Measurements from ENCODE around the gene ITGB8.

The ITGB8 gene

DNA sequence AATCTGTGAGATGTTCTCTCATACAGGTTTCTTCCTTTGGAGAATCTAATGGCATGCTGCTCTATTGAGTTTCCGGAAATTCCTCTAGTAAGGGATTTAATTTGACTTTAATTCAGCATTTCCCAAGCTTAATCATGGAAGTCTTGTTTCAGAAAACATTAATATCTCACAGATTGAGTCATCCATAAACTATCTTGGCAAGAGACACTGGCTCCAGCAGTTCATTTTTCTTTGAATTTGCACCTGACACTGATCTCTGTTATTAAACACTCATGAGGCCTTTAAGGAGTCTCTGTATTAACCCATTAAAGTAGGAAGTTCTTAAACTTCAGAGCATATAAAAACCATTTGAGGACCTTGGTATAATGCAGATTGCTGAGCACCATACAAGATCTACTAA lies 3.6 kb upstream of the ITGB8 start:
- no peak overlapping the region for H3K27ac ChIP-seq
- no peak for TF ChIP-seq ZFX (IDR thresholded peaks at IDR 0.05; ENCODE audit: borderline replicate concordance)
- TF ChIP-seq, protein P1, sequence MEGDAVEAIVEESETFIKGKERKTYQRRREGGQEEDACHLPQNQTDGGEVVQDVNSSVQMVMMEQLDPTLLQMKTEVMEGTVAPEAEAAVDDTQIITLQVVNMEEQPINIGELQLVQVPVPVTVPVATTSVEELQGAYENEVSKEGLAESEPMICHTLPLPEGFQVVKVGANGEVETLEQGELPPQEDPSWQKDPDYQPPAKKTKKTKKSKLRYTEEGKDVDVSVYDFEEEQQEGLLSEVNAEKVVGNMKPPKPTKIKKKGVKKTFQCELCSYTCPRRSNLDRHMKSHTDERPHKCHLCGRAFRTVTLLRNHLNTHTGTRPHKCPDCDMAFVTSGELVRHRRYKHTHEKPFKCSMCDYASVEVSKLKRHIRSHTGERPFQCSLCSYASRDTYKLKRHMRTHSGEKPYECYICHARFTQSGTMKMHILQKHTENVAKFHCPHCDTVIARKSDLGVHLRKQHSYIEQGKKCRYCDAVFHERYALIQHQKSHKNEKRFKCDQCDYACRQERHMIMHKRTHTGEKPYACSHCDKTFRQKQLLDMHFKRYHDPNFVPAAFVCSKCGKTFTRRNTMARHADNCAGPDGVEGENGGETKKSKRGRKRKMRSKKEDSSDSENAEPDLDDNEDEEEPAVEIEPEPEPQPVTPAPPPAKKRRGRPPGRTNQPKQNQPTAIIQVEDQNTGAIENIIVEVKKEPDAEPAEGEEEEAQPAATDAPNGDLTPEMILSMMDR (IDR thresholded peaks at IDR 0.05) = no peak

DNA sequence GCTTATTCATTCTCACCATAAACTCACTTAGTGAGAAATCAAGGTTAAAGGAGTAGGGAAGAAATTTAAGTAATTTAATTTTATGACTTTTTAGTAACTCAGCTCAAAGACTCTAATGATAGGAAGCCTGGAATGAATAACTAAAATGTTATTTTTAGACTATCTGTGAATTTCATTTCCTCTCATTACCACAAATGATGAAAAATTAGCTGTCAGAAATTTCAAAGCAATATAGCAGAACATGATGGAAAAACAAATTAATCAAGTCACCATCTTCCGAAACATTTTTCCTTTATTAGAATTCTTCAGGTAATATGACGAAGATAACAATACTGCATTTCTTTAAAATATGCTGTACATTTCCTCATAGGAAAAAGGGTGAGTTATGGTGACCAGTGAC lies 2.7 kb upstream of the ITGB8 start:
- TF ChIP-seq ZFX (IDR thresholded peaks at IDR 0.05; ENCODE audit: borderline replicate concordance) = no peak
- TF ChIP-seq, protein P1 (IDR thresholded peaks at IDR 0.05) = no peak
- no peak overlapping the region for H3K27ac ChIP-seq

DNA sequence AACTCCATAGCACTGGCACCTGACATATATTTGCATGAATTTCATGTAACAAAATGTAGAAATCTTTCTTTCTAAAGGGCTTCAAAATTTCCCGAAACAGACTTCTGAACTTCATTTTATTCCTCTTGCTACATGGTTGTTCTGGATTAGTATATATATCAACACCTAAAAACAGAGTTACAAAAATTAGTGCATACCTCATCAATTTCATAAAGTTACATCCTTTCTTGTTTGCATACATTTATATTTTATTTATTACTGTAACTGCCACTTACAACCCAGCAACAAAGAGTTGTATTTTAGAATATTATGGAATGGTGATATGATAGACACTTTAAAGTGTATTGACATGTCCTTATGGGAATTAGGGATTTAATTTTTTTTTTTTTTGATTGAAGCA lies 2.0 kb upstream of the ITGB8 start:
- peak overlapping the region; percentile 93 for H3K27ac ChIP-seq
- TF ChIP-seq, protein P1 (IDR thresholded peaks at IDR 0.05) = no peak
- no peak for TF ChIP-seq ZFX (IDR thresholded peaks at IDR 0.05; ENCODE audit: borderline replicate concordance)

DNA sequence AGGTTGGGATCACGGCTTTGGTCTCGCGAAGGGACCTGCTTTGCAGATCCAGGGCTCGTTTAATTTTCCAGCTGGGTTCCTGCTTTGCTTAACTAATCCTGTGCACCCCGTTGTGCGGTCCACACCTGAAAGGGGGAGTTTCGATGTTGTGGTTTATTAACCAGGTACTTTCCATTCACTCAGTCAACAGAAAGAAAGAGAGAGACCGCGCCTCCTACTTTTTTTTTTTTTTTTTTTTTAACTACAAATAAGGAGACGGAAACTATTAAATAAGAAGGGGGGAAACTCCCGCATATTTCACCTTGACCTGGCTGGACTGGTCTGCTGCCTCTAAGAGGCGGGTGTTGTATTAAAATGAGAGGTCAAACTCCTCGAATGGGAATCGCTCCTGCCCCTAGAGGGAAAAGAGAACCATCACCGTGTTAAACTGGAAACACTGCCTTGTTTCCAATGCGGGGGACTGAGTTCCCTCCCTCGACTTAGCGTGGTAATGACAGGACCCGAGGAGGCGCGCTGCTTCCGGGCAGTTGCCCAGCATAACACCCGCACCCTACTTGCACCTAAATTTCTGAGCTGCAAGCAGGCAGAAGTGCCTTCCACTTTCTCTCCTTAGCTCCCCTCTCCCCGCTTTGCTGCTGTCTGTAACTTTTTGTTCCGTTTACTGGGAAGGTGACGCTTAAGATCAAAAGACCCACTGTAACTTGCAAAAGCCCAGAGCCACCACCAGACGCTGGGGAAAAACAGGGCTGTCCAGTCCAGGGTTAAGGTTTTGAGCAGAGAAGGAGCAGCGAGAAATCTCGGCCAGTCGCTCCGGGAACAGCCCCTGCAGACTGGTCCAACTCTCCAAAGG lies 1.1 kb upstream of the ITGB8 start:
- TF ChIP-seq ZFX (IDR thresholded peaks at IDR 0.05; ENCODE audit: borderline replicate concordance) = no peak
- TF ChIP-seq, protein P1 (IDR thresholded peaks at IDR 0.05) = peak; percentile 73
- H3K27ac ChIP-seq = peak overlapping the region; percentile 93

DNA sequence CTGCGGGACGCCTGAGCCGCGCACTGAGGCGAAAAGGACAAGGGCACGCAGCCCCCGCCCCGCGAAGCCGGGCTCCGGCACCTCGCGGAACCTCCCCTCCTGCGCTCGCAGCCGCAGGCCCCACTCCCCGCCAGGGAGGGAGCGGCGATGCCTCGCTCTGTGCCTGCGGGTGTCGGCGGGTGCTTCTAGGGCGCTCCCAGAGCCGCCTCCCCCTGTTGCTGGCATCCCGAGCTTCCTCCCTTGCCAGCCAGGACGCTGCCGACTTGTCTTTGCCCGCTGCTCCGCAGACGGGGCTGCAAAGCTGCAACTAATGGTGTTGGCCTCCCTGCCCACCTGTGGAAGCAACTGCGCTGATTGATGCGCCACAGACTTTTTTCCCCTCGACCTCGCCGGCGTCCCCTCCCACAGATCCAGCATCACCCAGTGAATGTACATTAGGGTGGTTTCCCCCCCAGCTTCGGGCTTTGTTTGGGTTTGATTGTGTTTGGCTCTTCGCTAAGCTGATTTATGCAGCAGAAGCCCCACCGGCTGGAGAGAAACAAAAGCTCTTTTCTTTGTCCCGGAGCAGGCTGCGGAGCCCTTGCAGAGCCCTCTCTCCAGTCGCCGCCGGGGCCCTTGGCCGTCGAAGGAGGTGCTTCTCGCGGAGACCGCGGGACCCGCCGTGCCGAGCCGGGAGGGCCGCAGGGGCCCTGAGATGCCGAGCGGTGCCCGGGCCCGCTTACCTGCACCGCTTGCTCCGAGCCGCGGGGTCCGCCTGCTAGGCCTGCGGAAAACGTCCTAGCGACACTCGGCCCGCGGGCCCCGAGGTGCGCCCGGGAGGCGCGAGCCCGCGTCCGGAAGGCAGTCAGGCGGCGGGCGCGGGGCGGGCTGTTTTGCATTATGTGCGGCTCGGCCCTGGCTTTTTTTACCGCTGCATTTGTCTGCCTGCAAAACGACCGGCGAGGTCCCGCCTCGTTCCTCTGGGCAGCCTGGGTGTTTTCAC lies 519 bp downstream of the ITGB8 start:
- peak overlapping the region; percentile 93 for H3K27ac ChIP-seq
- TF ChIP-seq, protein P1 (IDR thresholded peaks at IDR 0.05) = no peak
- TF ChIP-seq ZFX (IDR thresholded peaks at IDR 0.05; ENCODE audit: borderline replicate concordance) = no peak

DNA sequence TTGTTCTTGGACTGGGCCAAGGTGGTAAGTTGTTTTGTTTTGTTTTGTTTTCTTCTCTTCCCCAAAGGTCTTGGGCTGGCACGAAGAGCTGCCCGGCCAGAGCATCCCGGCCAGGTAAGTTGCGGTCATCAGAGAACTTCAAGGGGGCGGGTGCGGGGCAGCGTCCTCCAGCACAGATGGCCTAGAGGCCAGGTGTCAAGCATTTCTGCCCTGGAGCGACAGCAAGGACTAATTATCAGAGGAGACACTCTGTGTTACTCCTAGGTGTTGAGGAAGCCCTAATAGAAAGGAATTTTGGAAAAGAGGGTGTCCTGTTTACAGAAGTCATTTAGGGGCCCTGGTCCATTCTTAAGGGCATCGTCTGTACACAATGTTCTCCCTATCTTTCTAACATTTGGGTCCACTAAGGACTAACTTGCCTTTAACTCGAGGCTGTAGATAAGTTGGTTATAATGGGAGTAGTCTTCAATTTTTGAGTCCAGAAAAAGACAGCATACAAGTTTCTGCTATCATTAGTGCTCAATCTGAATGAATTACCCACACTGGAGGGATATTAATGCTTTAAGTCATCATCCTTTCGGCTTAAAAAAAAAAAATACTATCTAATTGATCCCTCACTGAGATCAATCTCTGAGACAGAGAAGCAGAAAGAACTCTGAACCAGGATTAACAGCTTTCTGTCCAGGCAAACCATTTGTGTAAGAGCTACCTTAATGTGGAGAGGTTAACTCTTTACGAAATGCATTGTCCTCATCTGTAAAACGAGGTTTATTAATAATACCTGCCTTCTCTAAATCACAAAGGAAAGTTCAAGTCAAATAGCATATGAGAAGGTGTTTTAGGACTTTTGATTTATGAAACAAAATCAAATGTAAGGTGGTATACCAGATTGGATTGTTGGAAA lies 1.5 kb downstream of the ITGB8 start:
- H3K27ac ChIP-seq = peak overlapping the region; percentile 93
- TF ChIP-seq, protein P1 (IDR thresholded peaks at IDR 0.05) = no peak
- no peak for TF ChIP-seq ZFX (IDR thresholded peaks at IDR 0.05; ENCODE audit: borderline replicate concordance)

Measured in 22Rv1 (cell line).